ENCODE data around the gene GDPD3. TPM values are rescaled to one million over a fixed set of nuclear protein-coding genes. Genes with fewer than 3 reads are reported as not detected.
A peak's percentile ranks its signal among the peaks of the same experiment; 100 is the strongest.

Gene GDPD3
- total and polyA plus RNA-seq, 2 of the 13 experiments (the other 11 are each of a cell fraction or from before 2014, with no cell fraction given), result 18.7 to 20.6 TPM

- TF ChIP-seq, protein P1, sequence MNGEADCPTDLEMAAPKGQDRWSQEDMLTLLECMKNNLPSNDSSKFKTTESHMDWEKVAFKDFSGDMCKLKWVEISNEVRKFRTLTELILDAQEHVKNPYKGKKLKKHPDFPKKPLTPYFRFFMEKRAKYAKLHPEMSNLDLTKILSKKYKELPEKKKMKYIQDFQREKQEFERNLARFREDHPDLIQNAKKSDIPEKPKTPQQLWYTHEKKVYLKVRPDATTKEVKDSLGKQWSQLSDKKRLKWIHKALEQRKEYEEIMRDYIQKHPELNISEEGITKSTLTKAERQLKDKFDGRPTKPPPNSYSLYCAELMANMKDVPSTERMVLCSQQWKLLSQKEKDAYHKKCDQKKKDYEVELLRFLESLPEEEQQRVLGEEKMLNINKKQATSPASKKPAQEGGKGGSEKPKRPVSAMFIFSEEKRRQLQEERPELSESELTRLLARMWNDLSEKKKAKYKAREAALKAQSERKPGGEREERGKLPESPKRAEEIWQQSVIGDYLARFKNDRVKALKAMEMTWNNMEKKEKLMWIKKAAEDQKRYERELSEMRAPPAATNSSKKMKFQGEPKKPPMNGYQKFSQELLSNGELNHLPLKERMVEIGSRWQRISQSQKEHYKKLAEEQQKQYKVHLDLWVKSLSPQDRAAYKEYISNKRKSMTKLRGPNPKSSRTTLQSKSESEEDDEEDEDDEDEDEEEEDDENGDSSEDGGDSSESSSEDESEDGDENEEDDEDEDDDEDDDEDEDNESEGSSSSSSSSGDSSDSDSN (CRISPR knock-in tag; IDR thresholded peaks at IDR 0.05), result peak; percentile 82
- TF ChIP-seq ZNF530 (CRISPR knock-in tag; IDR thresholded peaks at IDR 0.05; ENCODE audit: low read depth), result no peak
- no peak for TF ChIP-seq BHLHE40 (IDR thresholded peaks at IDR 0.05; ENCODE audit: low read length)
- no peak for TF ChIP-seq KAT7 (CRISPR knock-in tag; IDR thresholded peaks at IDR 0.05; ENCODE audit: borderline replicate concordance)
- TF ChIP-seq SIX4 (CRISPR knock-in tag; IDR thresholded peaks at IDR 0.05), result no peak
- TF ChIP-seq, protein P2, sequence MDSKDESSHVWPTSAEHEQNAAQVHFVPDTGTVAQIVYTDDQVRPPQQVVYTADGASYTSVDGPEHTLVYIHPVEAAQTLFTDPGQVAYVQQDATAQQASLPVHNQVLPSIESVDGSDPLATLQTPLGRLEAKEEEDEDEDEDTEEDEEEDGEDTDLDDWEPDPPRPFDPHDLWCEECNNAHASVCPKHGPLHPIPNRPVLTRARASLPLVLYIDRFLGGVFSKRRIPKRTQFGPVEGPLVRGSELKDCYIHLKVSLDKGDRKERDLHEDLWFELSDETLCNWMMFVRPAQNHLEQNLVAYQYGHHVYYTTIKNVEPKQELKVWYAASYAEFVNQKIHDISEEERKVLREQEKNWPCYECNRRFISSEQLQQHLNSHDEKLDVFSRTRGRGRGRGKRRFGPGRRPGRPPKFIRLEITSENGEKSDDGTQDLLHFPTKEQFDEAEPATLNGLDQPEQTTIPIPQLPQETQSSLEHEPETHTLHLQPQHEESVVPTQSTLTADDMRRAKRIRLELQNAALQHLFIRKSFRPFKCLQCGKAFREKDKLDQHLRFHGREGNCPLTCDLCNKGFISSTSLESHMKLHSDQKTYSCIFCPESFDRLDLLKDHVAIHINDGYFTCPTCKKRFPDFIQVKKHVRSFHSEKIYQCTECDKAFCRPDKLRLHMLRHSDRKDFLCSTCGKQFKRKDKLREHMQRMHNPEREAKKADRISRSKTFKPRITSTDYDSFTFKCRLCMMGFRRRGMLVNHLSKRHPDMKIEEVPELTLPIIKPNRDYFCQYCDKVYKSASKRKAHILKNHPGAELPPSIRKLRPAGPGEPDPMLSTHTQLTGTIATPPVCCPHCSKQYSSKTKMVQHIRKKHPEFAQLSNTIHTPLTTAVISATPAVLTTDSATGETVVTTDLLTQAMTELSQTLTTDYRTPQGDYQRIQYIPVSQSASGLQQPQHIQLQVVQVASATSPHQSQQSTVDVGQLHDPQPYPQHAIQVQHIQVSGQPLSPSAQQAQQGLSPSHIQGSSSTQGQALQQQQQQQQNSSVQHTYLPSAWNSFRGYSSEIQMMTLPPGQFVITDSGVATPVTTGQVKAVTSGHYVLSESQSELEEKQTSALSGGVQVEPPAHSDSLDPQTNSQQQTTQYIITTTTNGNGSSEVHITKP (CRISPR knock-in tag; IDR thresholded peaks at IDR 0.05; ENCODE audit: low read depth), result no peak
- TF ChIP-seq HOXD1 (CRISPR knock-in tag; IDR thresholded peaks at IDR 0.05), result no peak
- TF ChIP-seq ZBTB4 (CRISPR knock-in tag; IDR thresholded peaks at IDR 0.05; ENCODE audit: borderline replicate concordance), result no peak
- no peak for TF ChIP-seq SRF (IDR thresholded peaks at IDR 0.05; ENCODE audit: low read depth, low read length)
- TF ChIP-seq PHF20 (CRISPR knock-in tag; IDR thresholded peaks at IDR 0.05), result 0 out of 2 replicates have a peak, but pooled peaks have one; percentile 26
- no peak for TF ChIP-seq MBNL3 (CRISPR knock-in tag; conservative IDR thresholded peaks at IDR 0.05)
- TF ChIP-seq GPBP1L1 (CRISPR knock-in tag; IDR thresholded peaks at IDR 0.05), result no peak
- TF ChIP-seq ZNF326 (CRISPR knock-in tag; IDR thresholded peaks at IDR 0.05; ENCODE audit: borderline replicate concordance), result no peak
- no peak for TF ChIP-seq CAMTA2 (CRISPR knock-in tag; IDR thresholded peaks at IDR 0.05; ENCODE audit: borderline replicate concordance)
- no peak; the same call in 1 of the 2 replicates for TF ChIP-seq ZNF776 (CRISPR knock-in tag; IDR thresholded peaks at IDR 0.05)
- 0 out of 2 replicates have a peak, but pooled peaks have one; percentile 22 for TF ChIP-seq ZNF746 (CRISPR knock-in tag; IDR thresholded peaks at IDR 0.05)
- no peak for TF ChIP-seq ZNF367 (CRISPR knock-in tag; IDR thresholded peaks at IDR 0.05; ENCODE audit: borderline replicate concordance)
- no peak for TF ChIP-seq ZFP41 (CRISPR knock-in tag; IDR thresholded peaks at IDR 0.05; ENCODE audit: borderline replicate concordance)
- no peak for TF ChIP-seq ZNF138 (CRISPR knock-in tag; IDR thresholded peaks at IDR 0.05; ENCODE audit: low read depth)
Measured at GRCh38 chr16:30088832-30089624, 24.3 kb downstream of the GDPD3 start (continued).

Measured in HepG2 (cell line).